Sigmoid colon (tissue), 7 donors: ENCODE results near the gene CNKSR2. TPM values are rescaled to one million over a fixed set of nuclear protein-coding genes. Genes with fewer than 3 reads are reported as not detected.

Experiments
- DNase-seq: peaks from one replicate; pipeline ENCODE4 v3.0.0-alpha.2; 2019
- H3K27ac ChIP-seq, 4 donors: fragments of 200-600 bp; sonication (generic); one replicate each; pipeline ENCODE4 v1.5.1; 2016 to 2019; ENCODE audit warnings: mild to moderate bottlenecking in 1 of 4
- H3K27me3 ChIP-seq, 3 donors: fragments of 200-600 bp; sonication (generic); one replicate each; pipeline ENCODE4 v1.5.1; 2019; ENCODE audit warnings: mild to moderate bottlenecking in 1 of 3
- H3K36me3 ChIP-seq, 4 donors: fragments of 200-600 bp; sonication (generic); one replicate each; pipeline ENCODE4 v1.5.1; 2016 to 2019
- H3K4me1 ChIP-seq, 4 donors: fragments of 200-600 bp; sonication (generic); one replicate each; pipeline ENCODE4 v1.5.1; 2017 to 2019
- H3K4me3 ChIP-seq, 4 donors: fragments of 200-600 bp; sonication (generic); one replicate each; pipeline ENCODE4 v1.5.1; 2017 to 2019; ENCODE audit warnings: mild to moderate bottlenecking in 2 of 4, moderate library complexity in 1 of 4
- H3K9me3 ChIP-seq, 4 donors: fragments of 200-600 bp in 3 of 4; sonication (generic) in 3 of 4; one replicate each; pipeline versions ENCODE4 v1.5.1 to v1.6.1; 2013 to 2019
- EP300 ChIP-seq, 4 donors: sonication (generic); formaldehyde crosslinking; IDR thresholded peaks; one replicate each; pipeline ENCODE4 v1.6.1; 2017; ENCODE audit warnings: antibody characterized with exemption in 4 of 4
- POLR2A ChIP-seq, 2 donors: fragments of 450-650 bp; IDR thresholded peaks; one replicate each; pipeline ENCODE4 v1.6.1; 2016; ENCODE audit warnings: antibody characterized with exemption in 2 of 2, mild to moderate bottlenecking in 2 of 2, moderate library complexity in 2 of 2
- POLR2AphosphoS5 ChIP-seq, 4 donors: sonication (generic); formaldehyde crosslinking; IDR thresholded peaks; one replicate each; pipeline ENCODE4 v1.6.1; 2017; ENCODE audit warnings: antibody characterized with exemption in 4 of 4
- WGBS, 2 donors: extraction: QIAGEN DNeasy Blood & Tissue Kit; methylation state at CpG; one replicate each; pipeline ENCODE4 v1.1.7; 2013; 5-methylcytosine and 5-hydroxymethylcytosine counted together
- intact Hi-C: fragments of 100-400 bp; cut with DNase I; formaldehyde crosslinking; loops from one replicate; pipeline ENCODE4 v1.15.1; 2023
- polyA plus RNA-seq, 3 donors: library from polyadenylated mRNA; stranded (reverse); fragments of 200-250 nt; gene quantifications; one replicate each; pipeline ENCODE4 v1.2.3, GENCODE V29; 2013
- total RNA-seq, 4 donors: library from RNA; depleted of rRNA; stranded (reverse); fragments of >200 nt; gene quantifications; one replicate each; pipeline ENCODE4 v1.1.0, GENCODE V29; 2016
- TF ChIP-seq, protein P1 (sequence below), 4 experiments: fragments of 450-650 bp in 3 of 4; fragments of 200-600 bp in 1 of 4; IDR thresholded peaks; one replicate each; pipeline ENCODE4 v1.5.1; 2016 to 2019; ENCODE audit warnings: antibody characterized with exemption in 4 of 4, mild to moderate bottlenecking in 3 of 4, moderate library complexity in 2 of 4
- donor health status: healthy with polysubstance abuse.
- donor health status: Bipolar disorder and iron deficiency.
- donor health status: healthy.

CNKSR2 gene
- total and polyA plus RNA-seq, 7 donors, result 0.60 to 6.1 (median 3.3) TPM; not detected in 1

DNA sequence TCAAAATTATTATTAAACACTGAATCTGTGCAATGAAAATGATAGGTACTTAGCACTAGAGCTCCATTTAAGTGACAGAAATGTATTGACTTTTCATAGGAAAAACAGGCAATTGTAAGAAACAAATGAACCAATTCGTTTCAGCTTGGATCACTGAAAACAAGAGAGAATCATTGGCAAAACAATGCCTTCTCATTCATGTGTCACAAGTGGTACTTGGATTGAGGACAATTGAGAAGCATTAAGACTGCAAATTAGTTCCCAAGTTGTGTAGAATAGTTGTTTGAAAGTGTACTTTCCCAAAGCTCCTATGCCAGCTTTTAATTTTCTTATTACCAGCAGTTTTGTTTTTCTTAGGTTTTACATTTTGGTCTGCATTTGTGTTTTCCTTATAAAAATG is 20.6 kb downstream of the CNKSR2 start:
- Histone ChIP-seq H3K27ac (no peak overlapping the region), H3K4me3 (no peak overlapping the region), H3K36me3 (no peaks in the 10 kb centered on the region), H3K9me3 (no peaks in the 10 kb centered on the region), H3K4me1 (no peaks in the 10 kb centered on the region), H3K27me3 (no peaks in the 10 kb centered on the region)
- TF ChIP-seq POLR2A (IDR thresholded peaks at IDR 0.05), result no peak
- no peak for TF ChIP-seq POLR2AphosphoS5 (IDR thresholded peaks at IDR 0.05)
- TF ChIP-seq EP300 (IDR thresholded peaks at IDR 0.05), result no peak
- TF ChIP-seq, protein P1, sequence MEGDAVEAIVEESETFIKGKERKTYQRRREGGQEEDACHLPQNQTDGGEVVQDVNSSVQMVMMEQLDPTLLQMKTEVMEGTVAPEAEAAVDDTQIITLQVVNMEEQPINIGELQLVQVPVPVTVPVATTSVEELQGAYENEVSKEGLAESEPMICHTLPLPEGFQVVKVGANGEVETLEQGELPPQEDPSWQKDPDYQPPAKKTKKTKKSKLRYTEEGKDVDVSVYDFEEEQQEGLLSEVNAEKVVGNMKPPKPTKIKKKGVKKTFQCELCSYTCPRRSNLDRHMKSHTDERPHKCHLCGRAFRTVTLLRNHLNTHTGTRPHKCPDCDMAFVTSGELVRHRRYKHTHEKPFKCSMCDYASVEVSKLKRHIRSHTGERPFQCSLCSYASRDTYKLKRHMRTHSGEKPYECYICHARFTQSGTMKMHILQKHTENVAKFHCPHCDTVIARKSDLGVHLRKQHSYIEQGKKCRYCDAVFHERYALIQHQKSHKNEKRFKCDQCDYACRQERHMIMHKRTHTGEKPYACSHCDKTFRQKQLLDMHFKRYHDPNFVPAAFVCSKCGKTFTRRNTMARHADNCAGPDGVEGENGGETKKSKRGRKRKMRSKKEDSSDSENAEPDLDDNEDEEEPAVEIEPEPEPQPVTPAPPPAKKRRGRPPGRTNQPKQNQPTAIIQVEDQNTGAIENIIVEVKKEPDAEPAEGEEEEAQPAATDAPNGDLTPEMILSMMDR (IDR thresholded peaks at IDR 0.05), result no peak
- WGBS, 2 donors, result 63 to 68% methylated on average over 1 of the region's 1 CpG
- DNase-seq, result no peak
- intact Hi-C loops, result no loop called here

DNA sequence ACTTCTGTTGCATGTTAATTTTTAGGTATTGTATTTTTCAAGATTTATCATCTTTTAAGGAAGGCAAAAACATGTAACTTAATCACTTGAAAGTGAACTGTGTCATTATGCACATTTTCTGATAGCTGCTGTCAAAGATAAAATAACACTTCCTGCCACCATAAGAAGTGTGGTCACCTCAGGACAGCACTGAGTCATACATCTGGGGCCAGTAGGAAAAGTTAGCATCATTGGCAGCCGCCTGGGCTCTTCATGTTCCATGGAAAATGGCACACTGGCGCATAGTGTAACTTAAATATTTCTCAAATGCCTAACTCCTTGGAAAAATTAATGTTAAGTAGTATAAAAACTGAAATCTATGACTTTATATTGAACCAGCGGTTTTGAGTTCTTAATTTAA is 24.2 kb downstream of the CNKSR2 start:
- 79 to 86% methylated on average over 3 of the region's 3 CpGs for WGBS, 2 donors
- intact Hi-C loops, result no loop called here

DNA sequence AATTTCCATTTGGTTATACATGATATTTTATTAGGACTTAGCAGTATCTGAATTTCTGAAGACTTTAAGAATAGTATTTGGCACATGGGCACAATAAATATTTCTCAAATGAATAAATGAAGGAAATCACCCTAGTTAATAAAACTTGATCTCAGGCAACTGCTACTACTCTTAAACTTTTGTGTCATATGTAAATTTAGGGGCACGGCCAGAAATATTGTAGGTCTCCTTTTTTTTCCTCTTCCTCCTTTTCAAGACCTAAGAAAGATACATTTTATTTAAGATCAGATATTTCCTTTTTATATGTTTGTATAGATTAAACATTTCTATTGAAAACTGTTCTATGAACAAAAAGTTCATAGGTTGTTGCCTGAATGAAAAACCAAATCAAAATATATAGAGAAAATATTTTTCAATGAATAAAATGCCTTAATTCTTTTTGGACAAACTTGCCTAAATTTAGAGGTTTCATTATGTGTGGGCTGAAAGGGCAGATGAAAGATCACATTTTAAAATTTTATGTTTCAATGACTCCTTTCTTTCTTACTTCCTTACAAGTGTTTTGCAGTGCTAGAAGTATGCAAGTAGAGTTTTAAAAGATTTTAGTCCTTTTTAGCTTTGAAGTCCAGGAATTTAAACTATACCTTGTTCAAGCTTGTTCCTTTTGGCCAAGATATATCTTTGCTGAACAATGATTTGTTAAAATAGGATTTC is 26.3 kb downstream of the CNKSR2 start:
- H3K4me3 ChIP-seq, result no peak overlapping the region
- WGBS, 2 donors, result 75 to 94% methylated on average over 1 of the region's 1 CpG
- H3K4me1 ChIP-seq, result no peaks in the 10 kb centered on the region
- intact Hi-C loops, result no loop called here
- H3K36me3 ChIP-seq, result no peaks in the 10 kb centered on the region
- no peak for DNase-seq
- H3K27me3 ChIP-seq, result no peaks in the 10 kb centered on the region
- H3K9me3 ChIP-seq, result no peaks in the 10 kb centered on the region
- TF ChIP-seq POLR2A (IDR thresholded peaks at IDR 0.05), result no peak
- TF ChIP-seq, protein P1 (IDR thresholded peaks at IDR 0.05), result no peak
- TF ChIP-seq EP300 (IDR thresholded peaks at IDR 0.05), result no peak
- no peak for TF ChIP-seq POLR2AphosphoS5 (IDR thresholded peaks at IDR 0.05)
- no peak overlapping the region for H3K27ac ChIP-seq

More for the DNA sequence above, 24.2 kb downstream of the CNKSR2 start:
- no peak overlapping the region for H3K27ac ChIP-seq
- TF ChIP-seq POLR2A (IDR thresholded peaks at IDR 0.05) (no peak), EP300 (IDR thresholded peaks at IDR 0.05) (no peak), POLR2AphosphoS5 (IDR thresholded peaks at IDR 0.05) (no peak)
- TF ChIP-seq, protein P1 (IDR thresholded peaks at IDR 0.05), result no peak
- H3K36me3 ChIP-seq, result no peaks in the 10 kb centered on the region
- H3K4me1 ChIP-seq, result no peaks in the 10 kb centered on the region
- no peak overlapping the region for H3K4me3 ChIP-seq
- H3K9me3 ChIP-seq, result no peaks in the 10 kb centered on the region
- no peak for DNase-seq
- H3K27me3 ChIP-seq, result no peaks in the 10 kb centered on the region

DNA sequence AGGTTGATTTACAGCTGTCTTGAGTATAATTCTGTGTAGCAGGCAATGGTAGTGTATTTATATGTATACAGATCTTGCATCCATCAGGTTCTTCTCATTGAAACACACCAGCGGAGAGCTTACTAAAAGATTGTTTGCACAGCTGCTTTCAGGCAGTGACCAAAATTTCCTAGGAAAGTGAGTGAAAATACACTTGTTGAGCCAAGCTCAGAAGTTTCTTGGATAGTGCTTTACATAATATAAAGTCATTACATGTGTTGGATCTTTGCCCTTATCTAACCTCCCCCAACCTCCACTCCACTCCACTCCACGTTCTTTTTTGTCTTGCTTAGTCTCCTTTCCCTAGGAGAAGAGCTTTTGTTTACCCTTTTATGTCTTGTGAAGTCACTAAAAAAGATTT is 34.1 kb downstream of the CNKSR2 start:
- no peak overlapping the region for H3K4me3 ChIP-seq
- no peak for DNase-seq
- H3K36me3 ChIP-seq, result no peaks in the 10 kb centered on the region
- H3K27me3 ChIP-seq, result no peaks in the 10 kb centered on the region
- no peak for TF ChIP-seq EP300 (IDR thresholded peaks at IDR 0.05)
- no peak for TF ChIP-seq POLR2A (IDR thresholded peaks at IDR 0.05)
- no peak for TF ChIP-seq POLR2AphosphoS5 (IDR thresholded peaks at IDR 0.05)
- TF ChIP-seq, protein P1 (IDR thresholded peaks at IDR 0.05), result no peak
- H3K4me1 ChIP-seq, result no peaks in the 10 kb centered on the region
- WGBS, 2 donors, result 5 to 52% methylated on average over 2 of the region's 2 CpGs
- intact Hi-C loops, result no loop called here
- H3K9me3 ChIP-seq, result no peaks in the 10 kb centered on the region
- no peak overlapping the region for H3K27ac ChIP-seq

DNA sequence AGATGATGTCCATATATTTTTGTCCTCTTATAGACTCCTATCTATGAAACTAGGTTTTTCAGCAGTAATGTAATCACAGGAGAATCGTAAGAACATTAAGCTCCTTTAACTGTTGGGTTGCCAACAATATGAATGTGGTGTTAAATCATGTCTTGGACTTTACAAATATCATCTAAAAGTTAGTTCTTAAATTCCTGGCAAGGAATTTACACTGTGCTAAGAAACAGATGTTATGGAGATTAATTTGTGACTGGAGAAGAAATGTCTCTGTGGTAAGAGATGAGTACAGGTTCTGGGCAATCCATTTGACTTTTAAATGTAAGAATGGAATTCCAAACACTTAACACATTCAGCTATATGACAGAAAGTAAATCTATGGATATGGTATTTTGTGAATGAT is 34.6 kb downstream of the CNKSR2 start:
- Histone ChIP-seq H3K4me1 (no peaks in the 10 kb centered on the region), H3K27me3 (no peaks in the 10 kb centered on the region), H3K9me3 (no peaks in the 10 kb centered on the region), H3K27ac (no peak overlapping the region), H3K4me3 (no peak overlapping the region), H3K36me3 (no peaks in the 10 kb centered on the region)
- intact Hi-C loops, result no loop called here
- no peak for TF ChIP-seq EP300 (IDR thresholded peaks at IDR 0.05)
- no peak for TF ChIP-seq POLR2A (IDR thresholded peaks at IDR 0.05)
- TF ChIP-seq, protein P1 (IDR thresholded peaks at IDR 0.05), result no peak
- TF ChIP-seq POLR2AphosphoS5 (IDR thresholded peaks at IDR 0.05), result no peak
- WGBS, 2 donors, result 19 to 63% methylated on average over 1 of the region's 1 CpG
- DNase-seq, result no peak
